Stomach (tissue), 9 donors: ENCODE results near the gene TBXAS1. TPM values are rescaled to one million over a fixed set of nuclear protein-coding genes. Genes with fewer than 3 reads are reported as not detected.

Experiments used
- DNase-seq, 2 donors: peaks; one replicate each; pipeline versions ENCODE4 v3.0.0 to v3.0.0-alpha.2; 2013 to 2019
- H3K27ac ChIP-seq, 5 donors: fragments of 200-600 bp in 4 of 5; sonication (generic) in 4 of 5; one replicate each; pipeline ENCODE4 v1.5.1; 2013 to 2019; ENCODE audit warnings: mild to moderate bottlenecking in 1 of 5, moderate library complexity in 1 of 5
- H3K27me3 ChIP-seq, 3 donors: fragments of 200-600 bp; sonication (generic); one replicate each; pipeline ENCODE4 v1.5.1; 2017 to 2019; ENCODE audit warnings: mixed run types in 1 of 3
- H3K36me3 ChIP-seq, 4 donors: fragments of 200-600 bp; sonication (generic); 1 replicate in 3 of 4; 2 replicates in 1 of 4; pipeline ENCODE4 v1.5.1; 2016 to 2019
- H3K4me1 ChIP-seq, 4 donors: fragments of 200-600 bp; sonication (generic); one replicate each; pipeline ENCODE4 v1.5.1; 2016 to 2019
- H3K4me3 ChIP-seq, 4 donors: fragments of 200-600 bp; sonication (generic) in 3 of 4; one replicate each; pipeline ENCODE4 v1.5.1; 2016 to 2019; ENCODE audit warnings: mild to moderate bottlenecking in 1 of 4
- H3K9me3 ChIP-seq, 4 donors: fragments of 200-600 bp; sonication (generic); one replicate each; pipeline ENCODE4 v1.5.1; 2016 to 2019
- CTCF ChIP-seq, 7 experiments: fragments of 450-650 bp in 4 of 7; fragments of 200-600 bp in 3 of 7; sonication (generic) in 3 of 7; IDR thresholded peaks; one replicate each; pipeline ENCODE4 v1.5.1; 2016 to 2019; ENCODE audit warnings: antibody characterized with exemption in 7 of 7, control low read depth in 2 of 7, mild to moderate bottlenecking in 1 of 7
- EP300 ChIP-seq: sonication (generic); formaldehyde crosslinking; IDR thresholded peaks from one replicate; pipeline ENCODE4 v1.6.1; 2017; ENCODE audit warnings: antibody characterized with exemption
- POLR2A ChIP-seq, 4 donors: fragments of 450-650 bp; IDR thresholded peaks; one replicate each; pipeline ENCODE4 v1.6.1; 2016; ENCODE audit warnings: antibody characterized with exemption in 4 of 4, control low read depth in 2 of 4, mild to moderate bottlenecking in 1 of 4, moderate library complexity in 1 of 4
- POLR2AphosphoS5 ChIP-seq, 3 donors: sonication (generic); formaldehyde crosslinking; IDR thresholded peaks; one replicate each; pipeline ENCODE4 v1.6.1; 2016; ENCODE audit warnings: antibody characterized with exemption in 3 of 3
- WGBS, 5 donors: extraction: QIAGEN DNeasy Blood & Tissue Kit in 3 of 5; methylation state at CpG; one replicate each; pipeline versions ENCODE4 v1.1.5 to v1.1.7; 2013 to 2018; 5-methylcytosine and 5-hydroxymethylcytosine counted together
- intact Hi-C: fragments of 100-400 bp; cut with DNase I; formaldehyde crosslinking; loops from one replicate; pipeline ENCODE4 v1.15.1; 2023; ENCODE audit warnings: low total_unique reads
- polyA plus RNA-seq, 3 donors: library from polyadenylated mRNA; stranded (reverse); fragments of 200-250 nt; gene quantifications; one replicate each; pipeline ENCODE4 v1.2.3, GENCODE V29; 2013
- total RNA-seq, 5 donors: library from RNA; depleted of rRNA; stranded (reverse); fragments of >200 nt; gene quantifications; one replicate each; pipeline versions ENCODE4 v1.1.0 to v1.2.3, GENCODE V29; 2014 to 2016
- donor health status: healthy with polysubstance abuse.
- donor health status: Bipolar disorder and iron deficiency.
- donor health status: healthy.

Gene TBXAS1
- total and polyA plus RNA-seq, 8 donors = 1.4 to 92.8 (median 15.1) TPM

GRCh38 chr7:139799586-139799985, 29.5 kb upstream of the TBXAS1 start:
- Histone ChIP-seq H3K9me3 (peaks cover 0 to 8% (median 0%) of the 10 kb centered on the region in 4 donors), H3K36me3 (no peaks in the 10 kb centered on the region), H3K4me3 (no peak overlapping the region), H3K27ac (no peak overlapping the region), H3K27me3 (no peaks in the 10 kb centered on the region), H3K4me1 (peaks cover 6 to 19% (median 9%) of the 10 kb centered on the region in 4 donors)
- intact Hi-C loops = no loop called here
- 51 to 74% (median 66%) methylated on average over 2 of the region's 2 CpGs for WGBS, 5 donors
- DNase-seq = no peak
- TF ChIP-seq EP300 = no peak
- no peak for TF ChIP-seq CTCF (IDR thresholded peaks at IDR 0.05)
- no peak for TF ChIP-seq POLR2A (IDR thresholded peaks at IDR 0.05)
- no peak for TF ChIP-seq POLR2AphosphoS5 (IDR thresholded peaks at IDR 0.05)

- Histone ChIP-seq H3K36me3 (no peaks in the 10 kb centered on the region), H3K27ac (no peak overlapping the region), H3K4me3 (no peak overlapping the region), H3K9me3 (peaks cover 0 to 8% (median 0%) of the 10 kb centered on the region in 4 donors), H3K4me1 (peaks cover 0 to 2% (median under 1%) of the 10 kb centered on the region in 4 donors), H3K27me3 (no peaks in the 10 kb centered on the region)
- intact Hi-C loops = no loop called here
- WGBS, 5 donors = 90 to 100% (median 94%) methylated on average over 1 of the region's 1 CpG
- no peak for DNase-seq
- TF ChIP-seq POLR2A (IDR thresholded peaks at IDR 0.05) (no peak), EP300 (no peak), POLR2AphosphoS5 (IDR thresholded peaks at IDR 0.05) (no peak), CTCF (IDR thresholded peaks at IDR 0.05) (no peak)
Measured at GRCh38 chr7:139804571-139804970, 24.5 kb upstream of the TBXAS1 start.

- WGBS, 5 donors = 57 to 71% (median 67%) methylated on average over 3 of the region's 3 CpGs
Measured at GRCh38 chr7:139807009-139807408, 22.1 kb upstream of the TBXAS1 start.

GRCh38 chr7:139808427-139808826, 20.6 kb upstream of the TBXAS1 start:
- H3K27me3 ChIP-seq = no peaks in the 10 kb centered on the region
- no peaks in the 10 kb centered on the region for H3K36me3 ChIP-seq
- intact Hi-C loops = no loop called here
- 74 to 89% (median 86%) methylated on average over 3 of the region's 3 CpGs for WGBS, 5 donors
- H3K4me1 ChIP-seq = no peaks in the 10 kb centered on the region
- DNase-seq = no peak
- H3K4me3 ChIP-seq = no peak overlapping the region
- peaks cover 0 to 6% (median 0%) of the 10 kb centered on the region in 4 donors for H3K9me3 ChIP-seq
- H3K27ac ChIP-seq = no peak overlapping the region
- no peak for TF ChIP-seq EP300
- no peak for TF ChIP-seq POLR2AphosphoS5 (IDR thresholded peaks at IDR 0.05)
- no peak for TF ChIP-seq POLR2A (IDR thresholded peaks at IDR 0.05)
- TF ChIP-seq CTCF (IDR thresholded peaks at IDR 0.05) = no peak

More at GRCh38 chr7:139807009-139807408, 22.1 kb upstream of the TBXAS1 start:
- Histone ChIP-seq H3K36me3 (no peaks in the 10 kb centered on the region), H3K4me1 (no peaks in the 10 kb centered on the region), H3K27me3 (no peaks in the 10 kb centered on the region), H3K9me3 (peaks cover 0 to 8% (median 0%) of the 10 kb centered on the region in 4 donors), H3K27ac (no peak overlapping the region), H3K4me3 (no peak overlapping the region)
- no peak for TF ChIP-seq EP300
- no peak for TF ChIP-seq POLR2A (IDR thresholded peaks at IDR 0.05)
- intact Hi-C loops = no loop called here
- no peak for DNase-seq

GRCh38 chr7:139808846-139809442, 20.1 kb upstream of the TBXAS1 start:
- TF ChIP-seq CTCF (IDR thresholded peaks at IDR 0.05) (no peak), POLR2AphosphoS5 (IDR thresholded peaks at IDR 0.05) (no peak), EP300 (no peak), POLR2A (IDR thresholded peaks at IDR 0.05) (no peak)
- Histone ChIP-seq H3K4me3 (no peak overlapping the region), H3K36me3 (no peaks in the 10 kb centered on the region), H3K27me3 (no peaks in the 10 kb centered on the region), H3K27ac (no peak overlapping the region), H3K4me1 (no peaks in the 10 kb centered on the region), H3K9me3 (peaks cover 0 to 1% (median 0%) of the 10 kb centered on the region in 4 donors)
- intact Hi-C loops = no loop called here
- DNase-seq = no peak
